ENCODE data around the gene CAPZA3. TPM values are rescaled to one million over a fixed set of nuclear protein-coding genes. Genes with fewer than 3 reads are reported as not detected.

CAPZA3 gene, protein sequence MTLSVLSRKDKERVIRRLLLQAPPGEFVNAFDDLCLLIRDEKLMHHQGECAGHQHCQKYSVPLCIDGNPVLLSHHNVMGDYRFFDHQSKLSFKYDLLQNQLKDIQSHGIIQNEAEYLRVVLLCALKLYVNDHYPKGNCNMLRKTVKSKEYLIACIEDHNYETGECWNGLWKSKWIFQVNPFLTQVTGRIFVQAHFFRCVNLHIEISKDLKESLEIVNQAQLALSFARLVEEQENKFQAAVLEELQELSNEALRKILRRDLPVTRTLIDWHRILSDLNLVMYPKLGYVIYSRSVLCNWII
- total RNA-seq (2022; extraction: Qiagen RNA extraction; ENCODE audit: low read depth) = not detected in 5 replicates

DNA sequence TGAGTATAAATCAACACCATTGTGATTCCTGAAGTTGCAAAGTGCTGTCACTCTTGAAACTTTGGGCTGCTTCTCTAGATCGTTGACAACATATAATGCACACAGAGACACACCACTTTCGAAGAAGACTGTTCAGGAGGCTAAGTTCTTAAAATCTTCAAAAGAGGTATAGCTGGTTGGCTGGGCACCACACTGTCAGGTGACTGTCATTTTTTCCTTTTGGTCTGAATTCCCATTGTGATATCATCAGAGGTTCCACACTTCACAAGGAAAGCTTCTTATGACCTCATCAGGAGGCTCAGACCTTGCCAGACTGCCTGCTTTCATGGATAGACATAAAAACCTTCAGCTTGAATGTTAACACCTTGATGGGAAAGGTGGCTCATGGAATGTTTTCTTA is at the start of gene CAPZA3, which contains the start of gene PLCZ1:
Gene CAPZA3, plus strand, starts transcription at position 301 of the 400 bp plus-strand sequence. CDS start 150 bp downstream, outside the sequence.
Gene PLCZ1, minus strand, starts transcription at position 194 of the 400 bp plus-strand sequence. CDS start 641 bp downstream, outside the sequence.

Other genes starting within 250 kb of the CAPZA3 start
- not detected in 5 replicates for gene PLCZ1, start 107 bp upstream of the CAPZA3 start, total RNA-seq (2022; extraction: Qiagen RNA extraction; ENCODE audit: low read depth)